GM23338 (cell line): ENCODE data around the gene MARK3.

ENCODE experiments used
- EZH2phosphoT487 ChIP-seq: fragments of 200-600 bp; sonication (generic); IDR thresholded peaks from one replicate; pipeline ENCODE4 v1.8.1; 2018; ENCODE audit warnings: antibody characterized with exemption; ENCODE audit not compliant: unreplicated experiment
- TF ChIP-seq, protein P1 (sequence below), 2 experiments: fragments of 200-600 bp in 1 of 2; sonication (generic) in 1 of 2; conservative IDR thresholded peaks; 2 replicates each; pipeline versions ENCODE4 v1.5.1 to v1.6.1; 2016 to 2017; ENCODE audit warnings: antibody characterized with exemption in 2 of 2, low read depth in 2 of 2, mild to moderate bottlenecking in 2 of 2, moderate library complexity in 1 of 2

DNA sequence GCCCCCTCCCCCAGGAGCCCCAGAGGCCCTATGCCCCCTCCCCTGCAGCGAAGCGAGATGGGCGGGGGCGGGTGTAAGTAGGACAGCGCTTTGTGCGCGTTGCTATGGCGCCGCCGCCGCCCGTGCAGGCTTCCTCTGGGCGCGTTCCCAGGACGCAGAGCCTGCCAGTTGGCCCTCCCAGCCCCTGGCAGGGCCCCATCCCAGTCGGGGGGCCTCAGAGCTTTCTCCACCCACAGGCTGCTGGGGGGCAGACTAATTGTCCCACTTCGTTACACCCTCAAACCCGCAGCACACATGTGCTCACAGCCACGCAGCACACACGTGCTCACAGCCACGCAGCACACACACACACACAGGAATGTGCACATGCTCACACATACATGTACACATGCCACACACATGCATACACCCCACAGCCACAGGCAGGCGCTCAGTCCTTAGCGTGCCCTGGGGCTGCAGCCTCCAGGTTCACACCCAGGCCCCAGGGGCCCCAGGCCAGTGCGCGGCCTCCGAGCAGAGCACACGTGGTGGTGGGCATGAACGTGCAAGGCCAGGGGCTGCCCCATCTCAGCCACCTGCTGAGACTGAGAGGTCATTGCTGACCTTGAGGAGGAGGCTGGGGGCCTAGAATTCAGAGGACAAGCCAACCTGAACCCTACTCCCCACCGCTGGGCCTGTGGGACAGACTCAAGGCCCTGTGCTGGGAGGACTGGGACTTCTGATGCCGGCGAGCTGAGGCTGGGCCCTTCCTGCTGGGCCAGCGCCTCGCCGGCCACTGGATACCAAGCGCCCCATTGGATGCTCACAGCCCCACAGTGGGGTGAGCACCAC is 159.4 kb downstream of the MARK3 start:
- TF ChIP-seq EZH2phosphoT487 = no peak
- TF ChIP-seq, protein P1, sequence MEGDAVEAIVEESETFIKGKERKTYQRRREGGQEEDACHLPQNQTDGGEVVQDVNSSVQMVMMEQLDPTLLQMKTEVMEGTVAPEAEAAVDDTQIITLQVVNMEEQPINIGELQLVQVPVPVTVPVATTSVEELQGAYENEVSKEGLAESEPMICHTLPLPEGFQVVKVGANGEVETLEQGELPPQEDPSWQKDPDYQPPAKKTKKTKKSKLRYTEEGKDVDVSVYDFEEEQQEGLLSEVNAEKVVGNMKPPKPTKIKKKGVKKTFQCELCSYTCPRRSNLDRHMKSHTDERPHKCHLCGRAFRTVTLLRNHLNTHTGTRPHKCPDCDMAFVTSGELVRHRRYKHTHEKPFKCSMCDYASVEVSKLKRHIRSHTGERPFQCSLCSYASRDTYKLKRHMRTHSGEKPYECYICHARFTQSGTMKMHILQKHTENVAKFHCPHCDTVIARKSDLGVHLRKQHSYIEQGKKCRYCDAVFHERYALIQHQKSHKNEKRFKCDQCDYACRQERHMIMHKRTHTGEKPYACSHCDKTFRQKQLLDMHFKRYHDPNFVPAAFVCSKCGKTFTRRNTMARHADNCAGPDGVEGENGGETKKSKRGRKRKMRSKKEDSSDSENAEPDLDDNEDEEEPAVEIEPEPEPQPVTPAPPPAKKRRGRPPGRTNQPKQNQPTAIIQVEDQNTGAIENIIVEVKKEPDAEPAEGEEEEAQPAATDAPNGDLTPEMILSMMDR (conservative IDR thresholded peaks at IDR 0.05; ENCODE audit: low read depth in 2 of 2) = no peak
